Effector memory CD4-positive, alpha-beta T cell (primary cell): ENCODE results near the gene TPM3.
"Not testable (repeated sequence)": the region's sequence is repeated elsewhere in the genome, so short reads cannot be mapped to it uniquely, and the experiment has no call there.

Experiments used
- DNase-seq, 3 donors: peaks; one replicate each; pipeline ENCODE4 v3.0.0-alpha.2; 2020
- H3K27ac ChIP-seq: 2 replicates; pipeline ENCODE4 v1.7.0; 2013; ENCODE audit warnings: mild to moderate bottlenecking, low read length, moderate library complexity; ENCODE audit not compliant: insufficient read depth, poor library complexity, severe bottlenecking
- H3K27me3 ChIP-seq: replicated peaks from 2 replicates; pipeline ENCODE4 v1.7.0; 2013; ENCODE audit warnings: mild to moderate bottlenecking, low read length; ENCODE audit not compliant: insufficient read depth, control insufficient read depth, poor library complexity, severe bottlenecking
- H3K36me3 ChIP-seq: 2 replicates; pipeline ENCODE4 v1.7.0; 2013; ENCODE audit warnings: mild to moderate bottlenecking, low read length, moderate library complexity; ENCODE audit not compliant: control insufficient read depth, insufficient read depth
- H3K4me1 ChIP-seq: 2 replicates; pipeline ENCODE4 v1.7.0; 2013; ENCODE audit warnings: low read length, mild to moderate bottlenecking; ENCODE audit not compliant: control insufficient read depth, insufficient read depth, poor library complexity, severe bottlenecking
- H3K4me3 ChIP-seq: 2 replicates; pipeline ENCODE4 v1.7.0; 2013; ENCODE audit warnings: low read length, low read depth, mild to moderate bottlenecking; ENCODE audit not compliant: insufficient read depth, poor library complexity, severe bottlenecking
- H3K9me3 ChIP-seq: 2 replicates; pipeline ENCODE4 v1.7.0; 2013; ENCODE audit warnings: mild to moderate bottlenecking, low read length, moderate library complexity; ENCODE audit not compliant: control insufficient read depth

Gene TPM3

GRCh38 chr1:154154534-154155191, 37.2 kb downstream of the TPM3 start, which contains the start of gene NUP210L:
Gene NUP210L (minus strand): TSS chr1:154155073.
- Histone ChIP-seq H3K36me3 (peaks cover 17% of the 10 kb centered on the region), H3K27ac (peak within 1 kb of the TSS; percentile 23), H3K27me3 (no peaks in the 10 kb centered on the region), H3K4me3 (no peak within 1 kb of the TSS), H3K9me3 (no peaks in the 10 kb centered on the region), H3K4me1 (peaks cover 24% of the 10 kb centered on the region)
- DNase-seq = no peak

- peak overlapping the region; percentile 23 for H3K27ac ChIP-seq
Measured at GRCh38 chr1:154154053-154154452, 37.8 kb downstream of the TPM3 start.

GRCh38 chr1:154151311-154151710, 40.6 kb downstream of the TPM3 start:
- no peak overlapping the region for H3K4me3 ChIP-seq
- no peaks in the 10 kb centered on the region for H3K27me3 ChIP-seq
- H3K4me1 ChIP-seq = no peaks in the 10 kb centered on the region
- H3K27ac ChIP-seq = no peak overlapping the region
- no peak for DNase-seq
- H3K36me3 ChIP-seq = peaks cover 14% of the 10 kb centered on the region
- H3K9me3 ChIP-seq = no peaks in the 10 kb centered on the region

More at GRCh38 chr1:154154053-154154452, 37.8 kb downstream of the TPM3 start:
- no peak for DNase-seq
- no peaks in the 10 kb centered on the region for H3K27me3 ChIP-seq
- peaks cover 19% of the 10 kb centered on the region for H3K4me1 ChIP-seq
- peaks cover 14% of the 10 kb centered on the region for H3K36me3 ChIP-seq
- H3K4me3 ChIP-seq = no peak overlapping the region
- H3K9me3 ChIP-seq = no peaks in the 10 kb centered on the region

GRCh38 chr1:154148807-154149206, 43.1 kb downstream of the TPM3 start:
- H3K27ac ChIP-seq = no peak overlapping the region
- H3K27me3 ChIP-seq = no peaks in the 10 kb centered on the region
- H3K4me1 ChIP-seq = no peaks in the 10 kb centered on the region
- no peak for DNase-seq
- no peak overlapping the region for H3K4me3 ChIP-seq
- H3K9me3 ChIP-seq = no peaks in the 10 kb centered on the region
- H3K36me3 ChIP-seq = no peaks in the 10 kb centered on the region

- not testable (repeated sequence) for H3K4me1 ChIP-seq, H3K4me3 ChIP-seq, H3K9me3 ChIP-seq, DNase-seq, H3K27me3 ChIP-seq, H3K27ac ChIP-seq, H3K36me3 ChIP-seq
Measured at GRCh38 chr1:154147505-154147904, 44.4 kb downstream of the TPM3 start.

- Histone ChIP-seq H3K4me3 (no peak overlapping the region), H3K27ac (no peak overlapping the region)
Measured at GRCh38 chr1:154145986-154146385, 45.9 kb downstream of the TPM3 start.

GRCh38 chr1:154142358-154142757, 49.5 kb downstream of the TPM3 start:
- Histone ChIP-seq H3K4me1 (no peaks in the 10 kb centered on the region), H3K27ac (no peak overlapping the region), H3K4me3 (no peak overlapping the region), H3K36me3 (no peaks in the 10 kb centered on the region), H3K9me3 (no peaks in the 10 kb centered on the region), H3K27me3 (no peaks in the 10 kb centered on the region)
- no peak for DNase-seq

More at GRCh38 chr1:154145986-154146385, 45.9 kb downstream of the TPM3 start:
- no peaks in the 10 kb centered on the region for H3K36me3 ChIP-seq
- no peaks in the 10 kb centered on the region for H3K4me1 ChIP-seq
- no peaks in the 10 kb centered on the region for H3K9me3 ChIP-seq
- no peak for DNase-seq
- no peaks in the 10 kb centered on the region for H3K27me3 ChIP-seq

- Histone ChIP-seq H3K27ac (no peak overlapping the region), H3K4me1 (no peaks in the 10 kb centered on the region), H3K27me3 (no peaks in the 10 kb centered on the region), H3K9me3 (no peaks in the 10 kb centered on the region), H3K4me3 (no peak overlapping the region), H3K36me3 (no peaks in the 10 kb centered on the region)
- DNase-seq = no peak
Measured at GRCh38 chr1:154141240-154141639, 50.7 kb downstream of the TPM3 start.

- H3K27me3 ChIP-seq = no peaks in the 10 kb centered on the region
- no peaks in the 10 kb centered on the region for H3K9me3 ChIP-seq
- H3K27ac ChIP-seq = no peak overlapping the region
- DNase-seq = no peak
- H3K4me3 ChIP-seq = no peak overlapping the region
- no peaks in the 10 kb centered on the region for H3K4me1 ChIP-seq
- H3K36me3 ChIP-seq = no peaks in the 10 kb centered on the region
Measured at GRCh38 chr1:154137888-154138287, 54.0 kb downstream of the TPM3 start.

- H3K4me3 ChIP-seq = no peak overlapping the region
- DNase-seq = no peak
- H3K4me1 ChIP-seq = no peaks in the 10 kb centered on the region
- H3K9me3 ChIP-seq = no peaks in the 10 kb centered on the region
- H3K36me3 ChIP-seq = no peaks in the 10 kb centered on the region
- no peaks in the 10 kb centered on the region for H3K27me3 ChIP-seq
- no peak overlapping the region for H3K27ac ChIP-seq
Measured at GRCh38 chr1:154133256-154133655, 58.6 kb downstream of the TPM3 start.
